ENCODE data around the gene SYNRG.

SYNRG gene

GRCh38 chr17:37541880-37542660 is 67.1 kb downstream of the SYNRG start:
- Histone ChIP-seq H3K27ac (ENCODE audit: low read depth, low read length) (peak overlapping the region; percentile 68), H3K9me3 (ENCODE audit: control insufficient read depth, insufficient read depth, low read depth, low read length) (no peaks in the 10 kb centered on the region), H3K36me3 (ENCODE audit: control insufficient read depth, insufficient read depth, low read length) (peaks cover 53% of the 10 kb centered on the region), H3K9ac (ENCODE audit: low read length) (no peak overlapping the region), H3K4me1 (ENCODE audit: control insufficient read depth, insufficient read depth, low read length) (peaks cover 11% of the 10 kb centered on the region), H3K27me3 (ENCODE audit: control insufficient read depth, insufficient read depth, low read length) (no peaks in the 10 kb centered on the region), H3K4me3 (ENCODE audit: low read depth, low read length) (no peak overlapping the region)

GRCh38 chr17:37538981-37539659 is 70.1 kb downstream of the SYNRG start:
- Histone ChIP-seq H3K27ac (ENCODE audit: low read depth, low read length) (no peak overlapping the region), H3K9me3 (ENCODE audit: control insufficient read depth, insufficient read depth, low read depth, low read length) (no peaks in the 10 kb centered on the region), H3K4me1 (ENCODE audit: control insufficient read depth, insufficient read depth, low read length) (peaks cover 11% of the 10 kb centered on the region), H3K27me3 (ENCODE audit: control insufficient read depth, insufficient read depth, low read length) (no peaks in the 10 kb centered on the region), H3K36me3 (ENCODE audit: control insufficient read depth, insufficient read depth, low read length) (peaks cover 74% of the 10 kb centered on the region), H3K4me3 (ENCODE audit: low read depth, low read length) (no peak overlapping the region), H3K9ac (ENCODE audit: low read length) (no peak overlapping the region)

- Histone ChIP-seq H3K27ac (ENCODE audit: low read depth, low read length) (no peak overlapping the region), H3K9me3 (ENCODE audit: control insufficient read depth, insufficient read depth, low read depth, low read length) (no peaks in the 10 kb centered on the region), H3K4me1 (ENCODE audit: control insufficient read depth, insufficient read depth, low read length) (no peaks in the 10 kb centered on the region), H3K9ac (ENCODE audit: low read length) (no peak overlapping the region), H3K36me3 (ENCODE audit: control insufficient read depth, insufficient read depth, low read length) (peaks cover 72% of the 10 kb centered on the region), H3K4me3 (ENCODE audit: low read depth, low read length) (no peak overlapping the region), H3K27me3 (ENCODE audit: control insufficient read depth, insufficient read depth, low read length) (no peaks in the 10 kb centered on the region)
These were observed 73.3 kb downstream of the SYNRG start for GRCh38 chr17:37535906-37536305.

GRCh38 chr17:37532756-37533155 is 76.5 kb downstream of the SYNRG start:
- no peaks in the 10 kb centered on the region for H3K9me3 ChIP-seq (ENCODE audit: control insufficient read depth, insufficient read depth, low read depth, low read length)
- H3K9ac ChIP-seq (ENCODE audit: low read length), result no peak overlapping the region
- no peak overlapping the region for H3K4me3 ChIP-seq (ENCODE audit: low read depth, low read length)
- peaks cover 59% of the 10 kb centered on the region for H3K36me3 ChIP-seq (ENCODE audit: control insufficient read depth, insufficient read depth, low read length)
- no peaks in the 10 kb centered on the region for H3K27me3 ChIP-seq (ENCODE audit: control insufficient read depth, insufficient read depth, low read length)
- H3K27ac ChIP-seq (ENCODE audit: low read depth, low read length), result no peak overlapping the region
- H3K4me1 ChIP-seq (ENCODE audit: control insufficient read depth, insufficient read depth, low read length), result no peaks in the 10 kb centered on the region

GRCh38 chr17:37530420-37530819 is 78.8 kb downstream of the SYNRG start:
- H3K36me3 ChIP-seq (ENCODE audit: control insufficient read depth, insufficient read depth, low read length), result peaks cover 36% of the 10 kb centered on the region
- no peak overlapping the region for H3K9ac ChIP-seq (ENCODE audit: low read length)
- H3K4me1 ChIP-seq (ENCODE audit: control insufficient read depth, insufficient read depth, low read length), result no peaks in the 10 kb centered on the region
- no peaks in the 10 kb centered on the region for H3K9me3 ChIP-seq (ENCODE audit: control insufficient read depth, insufficient read depth, low read depth, low read length)
- H3K27ac ChIP-seq (ENCODE audit: low read depth, low read length), result no peak overlapping the region
- no peak overlapping the region for H3K4me3 ChIP-seq (ENCODE audit: low read depth, low read length)
- no peaks in the 10 kb centered on the region for H3K27me3 ChIP-seq (ENCODE audit: control insufficient read depth, insufficient read depth, low read length)

- no peaks in the 10 kb centered on the region for H3K9me3 ChIP-seq (ENCODE audit: control insufficient read depth, insufficient read depth, low read depth, low read length)
- H3K9ac ChIP-seq (ENCODE audit: low read length), result no peak overlapping the region
- H3K27ac ChIP-seq (ENCODE audit: low read depth, low read length), result no peak overlapping the region
- no peaks in the 10 kb centered on the region for H3K27me3 ChIP-seq (ENCODE audit: control insufficient read depth, insufficient read depth, low read length)
- H3K4me3 ChIP-seq (ENCODE audit: low read depth, low read length), result no peak overlapping the region
- H3K4me1 ChIP-seq (ENCODE audit: control insufficient read depth, insufficient read depth, low read length), result no peaks in the 10 kb centered on the region
- peaks cover 40% of the 10 kb centered on the region for H3K36me3 ChIP-seq (ENCODE audit: control insufficient read depth, insufficient read depth, low read length)
These were observed 81.9 kb downstream of the SYNRG start for GRCh38 chr17:37527249-37527851.

- Histone ChIP-seq H3K9me3 (ENCODE audit: control insufficient read depth, insufficient read depth, low read depth, low read length) (no peaks in the 10 kb centered on the region), H3K27ac (ENCODE audit: low read depth, low read length) (no peak overlapping the region), H3K4me1 (ENCODE audit: control insufficient read depth, insufficient read depth, low read length) (no peaks in the 10 kb centered on the region), H3K36me3 (ENCODE audit: control insufficient read depth, insufficient read depth, low read length) (peaks cover 32% of the 10 kb centered on the region), H3K9ac (ENCODE audit: low read length) (no peak overlapping the region), H3K4me3 (ENCODE audit: low read depth, low read length) (no peak overlapping the region), H3K27me3 (ENCODE audit: control insufficient read depth, insufficient read depth, low read length) (no peaks in the 10 kb centered on the region)
These were observed 85.5 kb downstream of the SYNRG start for GRCh38 chr17:37523715-37524219.

- Histone ChIP-seq H3K9ac (ENCODE audit: low read length) (no peak overlapping the region), H3K27ac (ENCODE audit: low read depth, low read length) (no peak overlapping the region), H3K36me3 (ENCODE audit: control insufficient read depth, insufficient read depth, low read length) (peaks cover 43% of the 10 kb centered on the region), H3K4me1 (ENCODE audit: control insufficient read depth, insufficient read depth, low read length) (no peaks in the 10 kb centered on the region), H3K9me3 (ENCODE audit: control insufficient read depth, insufficient read depth, low read depth, low read length) (no peaks in the 10 kb centered on the region), H3K27me3 (ENCODE audit: control insufficient read depth, insufficient read depth, low read length) (no peaks in the 10 kb centered on the region), H3K4me3 (ENCODE audit: low read depth, low read length) (no peak overlapping the region)
These were observed 87.4 kb downstream of the SYNRG start for GRCh38 chr17:37521821-37522220.

- no peak overlapping the region for H3K4me3 ChIP-seq (ENCODE audit: low read depth, low read length)
- H3K27me3 ChIP-seq (ENCODE audit: control insufficient read depth, insufficient read depth, low read length), result no peaks in the 10 kb centered on the region
- no peaks in the 10 kb centered on the region for H3K9me3 ChIP-seq (ENCODE audit: control insufficient read depth, insufficient read depth, low read depth, low read length)
- H3K36me3 ChIP-seq (ENCODE audit: control insufficient read depth, insufficient read depth, low read length), result peaks cover 46% of the 10 kb centered on the region
- H3K9ac ChIP-seq (ENCODE audit: low read length), result no peak overlapping the region
- H3K4me1 ChIP-seq (ENCODE audit: control insufficient read depth, insufficient read depth, low read length), result no peaks in the 10 kb centered on the region
- H3K27ac ChIP-seq (ENCODE audit: low read depth, low read length), result no peak overlapping the region
These were observed 89.0 kb downstream of the SYNRG start for GRCh38 chr17:37520174-37520573.

GRCh38 chr17:37519251-37519985 is 89.8 kb downstream of the SYNRG start:
- no peaks in the 10 kb centered on the region for H3K9me3 ChIP-seq (ENCODE audit: control insufficient read depth, insufficient read depth, low read depth, low read length)
- peaks cover 46% of the 10 kb centered on the region for H3K36me3 ChIP-seq (ENCODE audit: control insufficient read depth, insufficient read depth, low read length)
- no peak overlapping the region for H3K9ac ChIP-seq (ENCODE audit: low read length)
- no peak overlapping the region for H3K27ac ChIP-seq (ENCODE audit: low read depth, low read length)
- H3K27me3 ChIP-seq (ENCODE audit: control insufficient read depth, insufficient read depth, low read length), result no peaks in the 10 kb centered on the region
- H3K4me3 ChIP-seq (ENCODE audit: low read depth, low read length), result no peak overlapping the region
- no peaks in the 10 kb centered on the region for H3K4me1 ChIP-seq (ENCODE audit: control insufficient read depth, insufficient read depth, low read length)
